Activated T-cell treated with anti-CD3 and anti-CD28 coated beads, Interleukin-2, amount 50 U/mL, for 72 hours (primary cell): ENCODE results near the gene CFP. TPM values are rescaled to one million over a fixed set of nuclear protein-coding genes. Genes with fewer than 3 reads are reported as not detected.
"Not testable (repeated sequence)": the region's sequence is repeated elsewhere in the genome, so short reads cannot be mapped to it uniquely, and the experiment has no call there.

Source experiments
- ATAC-seq, 2 donors: fragments of 150-1000 bp; cut with Tn5 transposase; replicated peaks in 1 of 2; 2 replicates each; pipeline ENCODE4 v1.10.0; 2021; ENCODE audit warnings: moderate library complexity in 2 of 2, mild to moderate bottlenecking in 1 of 2
- DNase-seq, 2 donors: peaks; one replicate each; pipeline ENCODE4 v3.0.0; 2021 to 2022; ENCODE audit warnings: mixed read lengths in 1 of 2
- H3K27ac Mint-ChIP-seq: one replicate; pipeline ENCODE4 v1.8.0; 2022; ENCODE audit warnings: mild to moderate bottlenecking, moderate library complexity, mixed read lengths
- H3K27me3 Mint-ChIP-seq: one replicate; pipeline ENCODE4 v1.8.0; 2022; ENCODE audit warnings: low read depth, mixed read lengths
- H3K36me3 Mint-ChIP-seq, 2 donors: one replicate each; pipeline ENCODE4 v1.8.0; 2022; ENCODE audit warnings: mixed read lengths in 2 of 2, mild to moderate bottlenecking in 1 of 2; ENCODE audit not compliant: insufficient read depth in 2 of 2
- H3K4me1 Mint-ChIP-seq: one replicate; pipeline ENCODE4 v1.8.0; 2022; ENCODE audit warnings: low read depth, mixed read lengths
- H3K4me3 Mint-ChIP-seq, 2 donors: one replicate each; pipeline ENCODE4 v1.8.0; 2022; ENCODE audit warnings: mild to moderate bottlenecking in 2 of 2, mixed read lengths in 2 of 2, moderate library complexity in 2 of 2
- H3K9me3 Mint-ChIP-seq, 2 donors: one replicate each; pipeline ENCODE4 v1.8.0; 2022; ENCODE audit warnings: mixed read lengths in 2 of 2
- total RNA-seq, 2 donors: library from RNA; stranded (reverse); gene quantifications; one replicate each; pipeline ENCODE4 v1.2.3, GENCODE V29; 2022

Gene CFP
- 1 to 10 TPM; 6.4 to 9.5 TPM for total RNA-seq

- Mint-ChIP-seq H3K4me3 (peak within 1 kb of the TSS; percentile 65 to 66), H3K36me3 (no peaks in the 10 kb centered on the region), H3K27ac (peak within 1 kb of the TSS; percentile 17), H3K9me3 (no peaks in the 10 kb centered on the region), H3K4me1 (peaks cover 15% of the 10 kb centered on the region), H3K27me3 (no peaks in the 10 kb centered on the region)
- no peak for DNase-seq
- peak; percentile 51 to 61 for ATAC-seq
These were observed at the start of gene CFP for GRCh38 chrX:47629419-47630200. TSS of gene CFP (minus strand) at chrX:47629930. CDS start at chrX:47629844, 86 bp downstream.

GRCh38 chrX:47675959-47676859 is 46.5 kb upstream of the CFP start:
- not testable (repeated sequence) for DNase-seq, H3K27ac Mint-ChIP-seq, H3K4me3 Mint-ChIP-seq, H3K9me3 Mint-ChIP-seq, H3K36me3 Mint-ChIP-seq, ATAC-seq, H3K4me1 Mint-ChIP-seq
- H3K27me3 Mint-ChIP-seq = peaks cover 21% of the 10 kb centered on the region

GRCh38 chrX:47674776-47675175 is 45.0 kb upstream of the CFP start:
- Mint-ChIP-seq H3K4me1 (no peaks in the 10 kb centered on the region), H3K27me3 (peaks cover 16% of the 10 kb centered on the region), H3K4me3 (no peak overlapping the region), H3K9me3 (no peaks in the 10 kb centered on the region), H3K36me3 (no peaks in the 10 kb centered on the region), H3K27ac (no peak overlapping the region)
- ATAC-seq = no peak
- DNase-seq = no peak

- H3K9me3 Mint-ChIP-seq, H3K4me3 Mint-ChIP-seq, H3K36me3 Mint-ChIP-seq, DNase-seq, H3K27me3 Mint-ChIP-seq, ATAC-seq, H3K27ac Mint-ChIP-seq: not testable (repeated sequence)
- H3K4me1 Mint-ChIP-seq = peaks cover 37% of the 10 kb centered on the region
These were observed 36.1 kb upstream of the CFP start for GRCh38 chrX:47665797-47666196.

GRCh38 chrX:47664737-47665136 is 35.0 kb upstream of the CFP start:
- peak overlapping the region in 1 of 2 donors; percentile 27 for H3K4me3 Mint-ChIP-seq
- peak overlapping the region; percentile 47 for H3K27ac Mint-ChIP-seq
- no peak for DNase-seq
- H3K9me3 Mint-ChIP-seq = peaks cover 0 to 2% of the 10 kb centered on the region in 2 donors
- H3K27me3 Mint-ChIP-seq = peaks cover 6% of the 10 kb centered on the region
- H3K4me1 Mint-ChIP-seq = peaks cover 46% of the 10 kb centered on the region
- peaks cover 4 to 5% of the 10 kb centered on the region in 2 donors for H3K36me3 Mint-ChIP-seq
- no peak for ATAC-seq

- Mint-ChIP-seq H3K4me1 (peaks cover 54% of the 10 kb centered on the region), H3K4me3 (peak overlapping the region; percentile 47 to 66), H3K27ac (peak overlapping the region; percentile 82), H3K9me3 (peaks cover 0 to 2% of the 10 kb centered on the region in 2 donors), H3K36me3 (peaks cover 4 to 6% of the 10 kb centered on the region in 2 donors), H3K27me3 (peaks cover 6% of the 10 kb centered on the region)
- DNase-seq (peak; percentile 53 to 72), ATAC-seq (peak; percentile 34 to 38)
These were observed 32.5 kb upstream of the CFP start for GRCh38 chrX:47662144-47662657.

GRCh38 chrX:47661539-47661938 is 31.8 kb upstream of the CFP start:
- peaks cover 4 to 7% of the 10 kb centered on the region in 2 donors for H3K36me3 Mint-ChIP-seq
- peaks cover 6% of the 10 kb centered on the region for H3K27me3 Mint-ChIP-seq
- H3K4me1 Mint-ChIP-seq = peaks cover 55% of the 10 kb centered on the region
- peaks cover 0 to 2% of the 10 kb centered on the region in 2 donors for H3K9me3 Mint-ChIP-seq
- no peak overlapping the region for H3K27ac Mint-ChIP-seq
- DNase-seq (no peak), ATAC-seq (no peak)
- no peak overlapping the region for H3K4me3 Mint-ChIP-seq

- peak overlapping the region; percentile 87 to 94 for H3K4me3 Mint-ChIP-seq
- ATAC-seq = no peak
- peaks cover 6% of the 10 kb centered on the region for H3K27me3 Mint-ChIP-seq
- H3K36me3 Mint-ChIP-seq = peaks cover 6 to 20% of the 10 kb centered on the region in 2 donors
- peaks cover 61% of the 10 kb centered on the region for H3K4me1 Mint-ChIP-seq
- peak overlapping the region; percentile 98 for H3K27ac Mint-ChIP-seq
- H3K9me3 Mint-ChIP-seq = peaks cover 0 to 2% of the 10 kb centered on the region in 2 donors
- no peak for DNase-seq
These were observed 29.6 kb upstream of the CFP start for GRCh38 chrX:47659421-47659726.

GRCh38 chrX:47658684-47659420 is 29.1 kb upstream of the CFP start, which contains the start of gene UXT:
TSS of gene UXT (minus strand) at chrX:47659180. CDS start at chrX:47658927, 253 bp downstream.
- H3K4me3 Mint-ChIP-seq = peak within 1 kb of the TSS; percentile 87 to 94
- peaks cover 6 to 20% of the 10 kb centered on the region in 2 donors for H3K36me3 Mint-ChIP-seq
- ATAC-seq (peak; percentile 83 to 85), DNase-seq (peak; percentile 91 to 94)
- H3K27me3 Mint-ChIP-seq = peaks cover 5% of the 10 kb centered on the region
- peaks cover 58% of the 10 kb centered on the region for H3K4me1 Mint-ChIP-seq
- peak within 1 kb of the TSS; percentile 98 for H3K27ac Mint-ChIP-seq
- H3K9me3 Mint-ChIP-seq = peaks cover 0 to 2% of the 10 kb centered on the region in 2 donors

- peaks cover 52% of the 10 kb centered on the region for H3K4me1 Mint-ChIP-seq
- no peaks in the 10 kb centered on the region for H3K9me3 Mint-ChIP-seq
- ATAC-seq (no peak), DNase-seq (no peak)
- H3K27me3 Mint-ChIP-seq = no peaks in the 10 kb centered on the region
- H3K36me3 Mint-ChIP-seq = peaks cover 7 to 19% of the 10 kb centered on the region in 2 donors
- peak overlapping the region; percentile 98 for H3K27ac Mint-ChIP-seq
- peak overlapping the region; percentile 87 to 94 for H3K4me3 Mint-ChIP-seq
These were observed 28.6 kb upstream of the CFP start for GRCh38 chrX:47658301-47658683.

- Mint-ChIP-seq H3K36me3 (peaks cover 15 to 18% of the 10 kb centered on the region in 2 donors), H3K4me3 (peak overlapping the region; percentile 89 to 92), H3K27me3 (peaks cover 4% of the 10 kb centered on the region), H3K27ac (peak overlapping the region; percentile 95), H3K4me1 (peaks cover 32% of the 10 kb centered on the region), H3K9me3 (no peaks in the 10 kb centered on the region)
- no peak for ATAC-seq
- no peak for DNase-seq
These were observed 21.5 kb upstream of the CFP start for GRCh38 chrX:47651043-47651905.
